Measurements from ENCODE around the gene OR51E1.

Gene OR51E1, protein sequence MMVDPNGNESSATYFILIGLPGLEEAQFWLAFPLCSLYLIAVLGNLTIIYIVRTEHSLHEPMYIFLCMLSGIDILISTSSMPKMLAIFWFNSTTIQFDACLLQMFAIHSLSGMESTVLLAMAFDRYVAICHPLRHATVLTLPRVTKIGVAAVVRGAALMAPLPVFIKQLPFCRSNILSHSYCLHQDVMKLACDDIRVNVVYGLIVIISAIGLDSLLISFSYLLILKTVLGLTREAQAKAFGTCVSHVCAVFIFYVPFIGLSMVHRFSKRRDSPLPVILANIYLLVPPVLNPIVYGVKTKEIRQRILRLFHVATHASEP

DNA sequence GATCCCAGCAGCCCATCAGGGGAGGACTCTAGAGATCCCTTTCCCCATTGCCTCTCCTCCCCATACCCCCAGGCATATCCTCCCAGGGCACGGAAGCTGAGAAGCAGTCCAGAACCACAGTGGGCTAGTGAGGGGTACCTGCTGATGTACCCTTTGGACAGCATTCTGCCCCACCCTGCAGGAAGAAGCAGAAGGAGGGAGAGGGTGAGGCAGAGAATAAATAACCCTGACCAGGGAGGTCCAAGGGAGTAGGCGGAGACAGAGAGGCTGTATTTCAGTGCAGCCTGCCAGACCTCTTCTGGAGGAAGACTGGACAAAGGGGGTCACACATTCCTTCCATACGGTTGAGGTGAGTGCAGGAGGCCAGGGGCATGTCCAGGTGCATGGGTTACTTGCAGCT is at the start of gene OR51E1:
OR51E1 (plus strand) TSS at position 301 of the 400 bp plus-strand sequence. CDS start 8,545 bp downstream, outside the sequence.
- TF ChIP-seq, protein P1, sequence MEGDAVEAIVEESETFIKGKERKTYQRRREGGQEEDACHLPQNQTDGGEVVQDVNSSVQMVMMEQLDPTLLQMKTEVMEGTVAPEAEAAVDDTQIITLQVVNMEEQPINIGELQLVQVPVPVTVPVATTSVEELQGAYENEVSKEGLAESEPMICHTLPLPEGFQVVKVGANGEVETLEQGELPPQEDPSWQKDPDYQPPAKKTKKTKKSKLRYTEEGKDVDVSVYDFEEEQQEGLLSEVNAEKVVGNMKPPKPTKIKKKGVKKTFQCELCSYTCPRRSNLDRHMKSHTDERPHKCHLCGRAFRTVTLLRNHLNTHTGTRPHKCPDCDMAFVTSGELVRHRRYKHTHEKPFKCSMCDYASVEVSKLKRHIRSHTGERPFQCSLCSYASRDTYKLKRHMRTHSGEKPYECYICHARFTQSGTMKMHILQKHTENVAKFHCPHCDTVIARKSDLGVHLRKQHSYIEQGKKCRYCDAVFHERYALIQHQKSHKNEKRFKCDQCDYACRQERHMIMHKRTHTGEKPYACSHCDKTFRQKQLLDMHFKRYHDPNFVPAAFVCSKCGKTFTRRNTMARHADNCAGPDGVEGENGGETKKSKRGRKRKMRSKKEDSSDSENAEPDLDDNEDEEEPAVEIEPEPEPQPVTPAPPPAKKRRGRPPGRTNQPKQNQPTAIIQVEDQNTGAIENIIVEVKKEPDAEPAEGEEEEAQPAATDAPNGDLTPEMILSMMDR (IDR thresholded peaks at IDR 0.05; ENCODE audit: low read depth, low read length, missing control alignments) = no peak
- no peak within 1 kb of the TSS for H3K4me3 ChIP-seq (ENCODE audit: low read depth, low read length)
- no peak for DNase-seq (ENCODE audit: low read depth)

DNA sequence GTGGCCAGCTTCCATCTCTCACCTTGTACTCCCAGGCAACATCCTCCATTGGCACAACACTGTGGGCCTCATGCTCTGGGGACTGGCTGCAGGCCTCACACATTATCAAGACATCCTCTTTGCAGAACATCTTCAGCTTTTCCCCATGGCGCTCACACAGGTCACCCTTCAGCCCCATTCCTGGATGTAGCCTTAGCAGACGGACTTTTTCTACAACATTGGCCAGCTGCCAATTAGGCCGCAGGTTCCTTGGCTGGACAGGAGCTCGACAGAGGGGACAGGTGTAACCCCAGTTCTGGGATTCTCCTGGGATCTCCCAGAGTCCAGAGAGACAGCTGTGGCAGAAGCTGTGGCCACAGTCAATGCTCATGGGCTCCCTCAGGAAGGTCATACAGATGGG is 38.7 kb upstream of the OR51E1 start:
- TF ChIP-seq, protein P1 (IDR thresholded peaks at IDR 0.05; ENCODE audit: low read depth, low read length, missing control alignments) = no peak
- H3K4me3 ChIP-seq (ENCODE audit: low read depth, low read length) = no peak overlapping the region
- DNase-seq (ENCODE audit: low read depth) = no peak

DNA sequence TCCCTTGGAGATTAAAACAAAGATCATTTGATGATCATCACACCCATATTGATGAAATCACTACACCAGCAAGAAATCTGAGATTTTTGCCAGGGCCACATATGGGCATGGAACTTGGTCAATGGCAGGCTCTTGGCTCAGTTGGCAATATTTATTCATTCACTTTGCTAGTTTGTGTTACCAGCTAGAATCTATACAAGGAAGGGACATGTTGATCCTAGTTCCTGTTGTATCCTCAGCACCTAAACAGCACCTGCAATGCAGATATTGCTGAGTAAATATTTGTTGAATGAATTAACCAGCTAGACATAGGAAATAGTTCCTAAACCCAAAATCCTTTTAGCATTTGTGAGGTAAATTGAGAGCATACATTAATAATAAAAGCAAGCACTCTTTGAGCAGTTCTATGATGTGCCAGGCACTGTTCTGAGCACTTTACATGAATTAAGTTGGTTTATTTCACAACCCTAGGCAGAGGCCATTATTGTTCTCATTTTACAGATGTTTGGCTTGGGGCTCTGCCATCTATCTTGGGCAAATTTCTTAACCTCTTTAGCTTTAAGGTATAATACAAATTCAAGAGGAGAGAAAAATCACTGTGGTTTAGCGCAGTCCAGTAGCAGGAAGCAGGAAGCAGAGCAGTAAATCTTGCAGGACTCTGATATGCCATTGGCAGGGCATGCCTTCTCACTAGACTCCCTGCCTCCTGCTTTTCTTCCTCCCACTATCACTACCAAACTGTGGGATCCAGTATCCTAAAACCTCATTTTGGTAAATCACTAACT is 37.4 kb upstream of the OR51E1 start:
- DNase-seq (ENCODE audit: low read depth) = no peak
- H3K4me3 ChIP-seq (ENCODE audit: low read depth, low read length) = no peak overlapping the region
- TF ChIP-seq, protein P1 (IDR thresholded peaks at IDR 0.05; ENCODE audit: low read depth, low read length, missing control alignments) = no peak

DNA sequence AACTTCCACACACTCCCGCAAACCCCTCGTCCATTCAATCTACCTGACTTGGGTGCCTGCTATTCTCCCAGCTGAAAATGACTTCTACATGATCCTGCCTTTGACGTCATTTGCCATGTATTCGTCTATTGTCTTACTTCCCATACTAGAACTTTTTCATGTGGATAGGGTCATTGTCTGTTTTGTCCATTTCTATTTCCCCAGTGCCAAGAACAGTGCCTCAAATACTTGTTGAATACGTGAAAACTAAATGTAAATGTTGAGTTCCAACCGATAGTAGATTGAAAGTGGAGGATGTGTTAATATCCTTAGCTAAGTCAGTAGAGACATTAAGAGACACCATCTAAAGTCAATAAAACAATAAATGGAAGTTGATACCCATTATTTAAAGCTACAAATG is 36.7 kb upstream of the OR51E1 start:
- H3K4me3 ChIP-seq (ENCODE audit: low read depth, low read length) = peak overlapping the region; percentile 84
- DNase-seq (ENCODE audit: low read depth) = no peak
- TF ChIP-seq, protein P1 (IDR thresholded peaks at IDR 0.05; ENCODE audit: low read depth, low read length, missing control alignments) = no peak

DNA sequence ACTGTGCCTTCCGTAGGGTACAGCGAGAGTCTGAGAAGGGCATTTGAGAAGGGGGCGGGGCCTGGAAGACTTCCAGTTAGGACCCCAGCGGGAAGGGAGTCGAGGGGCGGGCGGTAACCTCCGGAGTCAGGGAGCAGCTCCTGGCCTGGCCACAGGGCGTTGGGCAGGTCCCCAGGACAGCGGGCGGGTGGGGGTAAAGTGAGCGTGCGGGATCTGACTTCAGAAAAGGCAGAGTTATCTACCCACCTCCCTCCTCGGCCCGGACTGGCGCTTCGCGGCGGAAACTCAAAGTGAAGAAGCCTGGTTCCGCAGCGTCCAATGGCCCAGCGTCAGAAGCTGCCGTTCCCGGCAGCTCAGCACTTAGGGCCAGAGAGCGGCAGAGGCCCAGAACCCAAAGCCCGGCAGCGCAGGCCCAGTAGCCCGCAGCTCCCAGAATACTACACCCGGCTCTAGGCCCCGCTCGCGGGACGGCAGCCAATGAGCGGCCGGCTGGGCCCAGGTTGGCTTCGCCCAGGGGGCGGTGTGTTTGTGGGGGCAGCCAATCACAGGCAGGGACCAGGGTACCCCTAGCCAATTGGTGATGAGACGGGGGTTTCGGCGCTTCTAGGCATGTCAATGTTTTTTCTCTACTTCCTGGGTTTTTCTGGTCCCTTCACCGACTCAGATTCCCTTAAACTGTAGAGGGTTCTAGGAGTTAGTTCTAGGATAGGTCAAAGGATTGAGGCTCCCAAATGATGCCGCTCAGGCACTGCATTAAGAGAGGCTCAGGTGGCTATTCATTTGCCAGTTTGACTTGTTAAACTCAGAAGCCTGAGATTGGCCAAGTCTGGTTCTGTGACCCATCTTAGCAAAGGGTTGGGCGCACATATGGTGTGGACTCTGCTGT is 35.8 kb upstream of the OR51E1 start, which contains the start of gene TRIM68:
TRIM68 (minus strand) TSS at position 451 of the 886 bp plus-strand sequence. CDS start 2,727 bp downstream, outside the sequence.
- TF ChIP-seq, protein P1 (IDR thresholded peaks at IDR 0.05; ENCODE audit: low read depth, low read length, missing control alignments) = no peak
- DNase-seq (ENCODE audit: low read depth) = peak; percentile 87
- peak within 1 kb of the TSS; percentile 84 for H3K4me3 ChIP-seq (ENCODE audit: low read depth, low read length)

DNA sequence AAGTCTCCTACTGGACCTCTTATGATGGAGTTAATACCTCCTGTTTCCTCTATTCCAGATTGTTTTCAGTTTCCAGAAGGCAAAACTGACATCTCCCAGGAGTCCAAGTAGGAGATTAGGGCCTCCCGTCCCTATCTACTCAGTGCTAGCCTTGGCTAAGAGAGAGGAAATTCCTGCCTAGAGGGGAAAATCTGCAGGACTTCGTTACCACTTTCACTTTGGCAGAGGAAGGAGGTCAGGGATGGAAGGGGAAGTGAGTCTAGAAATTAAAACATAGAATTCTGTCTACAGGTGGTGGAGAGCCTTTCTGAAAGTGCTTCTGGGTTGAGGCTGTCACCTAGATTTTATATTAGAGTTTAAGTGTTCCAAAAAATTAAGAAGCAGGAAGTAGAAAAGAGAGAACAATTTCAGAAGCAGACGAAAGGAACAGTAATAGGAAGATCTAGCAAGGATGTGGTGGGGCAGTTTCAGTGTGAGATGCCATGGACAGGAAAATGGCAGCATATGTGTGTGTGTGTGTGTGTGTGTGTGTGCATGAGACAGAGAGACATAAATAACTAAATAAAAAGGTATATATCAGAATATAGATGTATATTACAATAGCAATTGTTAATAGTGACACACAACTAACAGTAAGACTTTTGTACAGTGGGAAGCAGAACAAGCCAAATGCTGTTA is 33.4 kb upstream of the OR51E1 start:
- TF ChIP-seq, protein P1 (IDR thresholded peaks at IDR 0.05; ENCODE audit: low read depth, low read length, missing control alignments) = no peak
- DNase-seq (ENCODE audit: low read depth) = peak; percentile 15
- H3K4me3 ChIP-seq (ENCODE audit: low read depth, low read length) = no peak overlapping the region; the same call in 1 of the 2 replicates

All from GM12864 (cell line).